ENCODE data around the gene IL4.
A peak's percentile ranks its signal among the peaks of the same experiment; 100 is the strongest.

The IL4 gene

GRCh38 chr5:132647473-132647872, 26.3 kb upstream of the IL4 start:
- in situ Hi-C loops (cut with HindIII; ENCODE audit: low sequenced_read_pairs): no loop called here
- no peak for DNase-seq (ENCODE audit: low read depth, low spot score)
- TF ChIP-seq, protein P1, sequence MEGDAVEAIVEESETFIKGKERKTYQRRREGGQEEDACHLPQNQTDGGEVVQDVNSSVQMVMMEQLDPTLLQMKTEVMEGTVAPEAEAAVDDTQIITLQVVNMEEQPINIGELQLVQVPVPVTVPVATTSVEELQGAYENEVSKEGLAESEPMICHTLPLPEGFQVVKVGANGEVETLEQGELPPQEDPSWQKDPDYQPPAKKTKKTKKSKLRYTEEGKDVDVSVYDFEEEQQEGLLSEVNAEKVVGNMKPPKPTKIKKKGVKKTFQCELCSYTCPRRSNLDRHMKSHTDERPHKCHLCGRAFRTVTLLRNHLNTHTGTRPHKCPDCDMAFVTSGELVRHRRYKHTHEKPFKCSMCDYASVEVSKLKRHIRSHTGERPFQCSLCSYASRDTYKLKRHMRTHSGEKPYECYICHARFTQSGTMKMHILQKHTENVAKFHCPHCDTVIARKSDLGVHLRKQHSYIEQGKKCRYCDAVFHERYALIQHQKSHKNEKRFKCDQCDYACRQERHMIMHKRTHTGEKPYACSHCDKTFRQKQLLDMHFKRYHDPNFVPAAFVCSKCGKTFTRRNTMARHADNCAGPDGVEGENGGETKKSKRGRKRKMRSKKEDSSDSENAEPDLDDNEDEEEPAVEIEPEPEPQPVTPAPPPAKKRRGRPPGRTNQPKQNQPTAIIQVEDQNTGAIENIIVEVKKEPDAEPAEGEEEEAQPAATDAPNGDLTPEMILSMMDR (IDR thresholded peaks at IDR 0.05; ENCODE audit: low read depth, low read length): no peak
- no peak overlapping the region for H3K4me3 ChIP-seq (ENCODE audit: low read depth, low read length)

DNA sequence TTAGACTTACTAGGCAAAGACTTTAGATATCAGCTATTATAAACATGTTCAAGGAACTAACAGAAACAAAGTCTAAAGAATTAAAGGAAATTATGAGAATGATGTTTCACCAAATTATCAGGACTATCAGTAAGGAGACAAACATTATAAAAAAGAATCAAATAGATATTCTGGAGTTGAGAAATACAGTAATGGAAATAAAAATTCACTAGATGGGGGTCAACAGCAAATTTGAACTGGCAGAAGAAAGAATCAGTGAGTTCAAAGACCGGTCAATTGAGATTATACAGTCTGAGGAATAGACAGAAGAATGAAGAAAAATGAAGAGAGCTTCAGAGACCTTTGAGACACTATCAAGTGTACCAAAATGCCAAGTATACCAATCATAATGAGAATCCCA, 25.4 kb upstream of the IL4 start:
- TF ChIP-seq, protein P1 (IDR thresholded peaks at IDR 0.05; ENCODE audit: low read depth, low read length): no peak
- DNase-seq (ENCODE audit: low read depth, low spot score): no peak
- no peak overlapping the region for H3K4me3 ChIP-seq (ENCODE audit: low read depth, low read length)
- in situ Hi-C loops (cut with HindIII; ENCODE audit: low sequenced_read_pairs): no loop called here

DNA sequence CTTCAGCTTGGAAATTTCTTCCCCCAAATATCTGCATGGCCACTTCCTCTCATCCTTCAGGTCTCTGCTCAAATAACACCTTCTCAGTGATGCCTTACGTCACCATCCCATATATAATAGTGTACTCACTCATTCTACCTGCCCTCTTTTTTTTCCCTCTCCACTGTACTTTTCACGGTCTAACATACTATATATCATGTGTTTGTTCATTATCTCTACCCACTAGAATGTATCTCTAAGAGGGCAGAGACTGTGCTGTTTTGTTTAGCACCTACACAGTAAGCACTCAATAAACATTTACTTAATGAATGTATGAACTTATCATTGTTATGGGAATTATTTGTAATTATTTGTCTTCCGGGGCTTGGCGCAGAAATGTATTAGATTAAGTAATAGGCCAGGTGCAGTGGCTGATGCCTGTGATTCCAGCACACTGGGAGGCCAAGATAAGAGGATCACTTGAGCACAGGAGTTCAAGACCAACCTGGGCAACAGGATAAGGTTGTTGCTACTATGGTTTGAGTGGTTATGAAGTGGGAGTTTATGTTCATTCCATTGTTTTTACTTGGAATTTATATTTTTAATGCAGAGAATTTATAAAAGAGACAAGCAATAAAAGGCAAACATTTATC, 21.8 kb upstream of the IL4 start:
- in situ Hi-C loops (cut with HindIII; ENCODE audit: low sequenced_read_pairs): no loop called here
- no peak for DNase-seq (ENCODE audit: low read depth, low spot score)
- TF ChIP-seq, protein P1 (IDR thresholded peaks at IDR 0.05; ENCODE audit: low read depth, low read length): no peak
- no peak overlapping the region for H3K4me3 ChIP-seq (ENCODE audit: low read depth, low read length)

DNA sequence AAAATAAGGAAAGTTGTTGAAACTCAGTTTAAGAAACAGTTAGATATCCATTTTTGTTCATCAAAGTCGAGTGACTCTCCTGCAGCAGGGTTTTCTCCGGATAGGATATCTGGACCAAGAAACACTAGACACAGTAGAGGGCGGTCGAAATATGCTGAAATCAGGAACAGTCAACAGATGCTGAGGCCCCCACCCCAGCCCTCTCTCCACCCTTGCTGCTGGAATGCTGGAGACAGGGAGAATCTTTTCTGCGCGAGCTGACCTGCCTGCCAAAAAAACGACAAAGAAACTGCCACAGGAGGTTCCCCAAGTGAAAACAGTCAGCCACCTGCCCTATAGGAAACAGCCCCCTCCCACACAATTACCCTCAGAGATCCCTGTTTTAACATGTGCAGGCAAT, 20.1 kb upstream of the IL4 start:
- no peak for DNase-seq (ENCODE audit: low read depth, low spot score)
- TF ChIP-seq, protein P1 (IDR thresholded peaks at IDR 0.05; ENCODE audit: low read depth, low read length): no peak
- no peak overlapping the region for H3K4me3 ChIP-seq (ENCODE audit: low read depth, low read length)
- in situ Hi-C loops (cut with HindIII; ENCODE audit: low sequenced_read_pairs): no loop called here

GRCh38 chr5:132655821-132656773, 17.7 kb upstream of the IL4 start:
- peak overlapping the region; percentile 29 for H3K4me3 ChIP-seq (ENCODE audit: low read depth, low read length)
- in situ Hi-C loops (cut with HindIII; ENCODE audit: low sequenced_read_pairs): no loop called here
- TF ChIP-seq, protein P1 (IDR thresholded peaks at IDR 0.05; ENCODE audit: low read depth, low read length): peak; percentile 28
- DNase-seq (ENCODE audit: low read depth, low spot score): peak; percentile 21

DNA sequence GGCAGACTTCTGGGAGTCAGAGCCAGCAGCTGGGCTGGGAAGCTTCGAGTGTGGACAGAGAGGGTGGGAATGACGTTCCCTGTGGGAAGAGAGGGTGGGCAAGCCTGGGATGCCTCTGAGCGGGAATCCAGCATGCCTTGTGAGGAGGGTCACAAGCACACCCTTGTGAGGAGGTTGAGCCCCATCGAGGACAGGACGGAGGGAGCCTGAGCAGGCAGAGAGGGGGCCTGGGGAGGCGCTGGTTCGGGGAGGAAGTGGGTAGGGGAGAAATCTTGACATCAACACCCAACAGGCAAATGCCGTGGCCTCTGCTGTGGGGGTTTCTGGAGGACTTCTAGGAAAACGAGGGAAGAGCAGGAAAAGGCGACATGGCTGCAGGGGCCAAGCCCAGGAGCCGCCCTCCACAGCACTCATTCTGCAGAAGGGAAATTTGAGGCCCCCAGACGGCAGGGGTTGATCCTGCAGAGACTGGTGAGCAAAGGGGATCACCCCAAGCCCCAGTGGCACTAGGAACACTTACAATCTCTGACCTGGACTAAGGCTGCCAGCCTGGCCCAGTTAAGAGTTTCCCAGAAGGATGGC, 16.9 kb upstream of the IL4 start:
- in situ Hi-C loops (cut with HindIII; ENCODE audit: low sequenced_read_pairs): no loop called here
- DNase-seq (ENCODE audit: low read depth, low spot score): no peak
- TF ChIP-seq, protein P1 (IDR thresholded peaks at IDR 0.05; ENCODE audit: low read depth, low read length): no peak
- peak overlapping the region; percentile 23 for H3K4me3 ChIP-seq (ENCODE audit: low read depth, low read length)

Data from astrocyte of the spinal cord (primary cell).